Measurements from ENCODE around the gene GMPS.

Gene GMPS

DNA sequence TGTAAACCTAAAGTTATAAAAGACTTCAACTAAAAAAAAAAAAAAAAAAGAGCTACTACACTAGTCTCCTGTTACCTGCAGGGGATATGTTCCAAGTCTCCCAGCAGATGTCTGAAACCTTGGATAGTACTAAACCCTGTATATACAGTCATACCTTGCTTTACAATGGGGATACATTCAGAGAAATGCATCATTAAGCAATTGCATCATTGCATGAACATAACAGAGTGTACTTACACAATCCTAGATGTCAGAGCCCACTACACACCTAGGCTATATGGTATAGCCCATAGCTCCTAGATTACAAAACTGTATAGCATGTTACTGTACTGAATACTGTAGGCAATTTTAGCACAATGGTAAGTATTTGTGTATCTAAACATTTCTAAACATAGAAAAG is 119.1 kb downstream of the GMPS start:
- in situ Hi-C loops (cut with HindIII; ENCODE audit: low sequenced_read_pairs) = no loop called here

DNA sequence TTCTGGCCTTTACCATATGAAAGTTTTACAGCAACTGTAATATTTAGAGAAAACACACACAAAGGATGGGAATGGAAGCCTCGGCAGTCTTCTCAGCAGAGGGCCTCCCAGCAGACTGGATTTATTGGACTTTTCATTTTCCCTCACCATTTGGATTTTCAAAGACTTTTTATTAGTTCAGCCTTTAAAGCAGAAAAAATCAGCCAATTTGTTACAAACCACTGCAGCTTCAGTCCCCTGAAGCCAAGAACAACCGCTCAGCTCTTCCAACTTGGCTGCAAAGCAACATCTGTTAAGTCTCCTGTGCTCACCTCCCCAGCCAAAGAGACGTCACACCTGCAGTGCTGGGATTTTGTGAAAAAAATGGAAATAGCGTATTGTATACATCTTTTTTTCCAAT is 120.8 kb downstream of the GMPS start:
- in situ Hi-C loops (cut with HindIII; ENCODE audit: low sequenced_read_pairs) = no loop called here

DNA sequence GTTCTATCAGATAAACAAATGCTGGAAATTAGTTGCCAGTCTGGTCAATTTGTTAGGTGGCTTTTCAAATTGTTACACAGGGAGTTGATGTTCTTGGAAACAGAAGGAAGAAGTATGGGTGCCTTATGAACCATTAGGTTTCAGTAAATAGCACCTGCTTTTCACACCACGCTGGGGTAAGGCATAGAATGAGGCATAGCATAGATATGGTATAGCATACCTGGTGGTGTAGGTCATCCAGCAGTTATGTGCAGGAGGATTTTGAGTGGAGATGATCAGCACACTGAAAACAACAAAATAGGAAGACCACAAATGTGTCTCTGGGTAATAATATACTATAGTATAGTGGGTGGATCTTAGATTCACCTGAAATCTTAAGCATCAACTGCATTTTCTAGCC is 121.4 kb downstream of the GMPS start:
- in situ Hi-C loops (cut with HindIII; ENCODE audit: low sequenced_read_pairs) = no loop called here
